GM18499 (cell line): ENCODE data around the gene MTA3.

ENCODE experiments used
- ATAC-seq: cut with Tn5 transposase; IDR thresholded peaks from one replicate; pipeline ENCODE4 v1.9.1; 2021; ENCODE audit warnings: moderate number of reproducible peaks; ENCODE audit not compliant: insufficient read depth, unreplicated experiment

Gene MTA3

GRCh38 chr2:42794271-42795046 is 226.0 kb downstream of the MTA3 start:
- ATAC-seq, result no peak

GRCh38 chr2:42795275-42795674 is 226.8 kb downstream of the MTA3 start:
- ATAC-seq, result no peak

- ATAC-seq, result no peak
These were observed 227.4 kb downstream of the MTA3 start for GRCh38 chr2:42795841-42796301.

GRCh38 chr2:42796427-42797248 is 228.2 kb downstream of the MTA3 start:
- peak; percentile 37 for ATAC-seq

- ATAC-seq, result no peak
These were observed 228.8 kb downstream of the MTA3 start for GRCh38 chr2:42797281-42797680.

- ATAC-seq, result no peak
These were observed 231.4 kb downstream of the MTA3 start for GRCh38 chr2:42799881-42800280.

- ATAC-seq, result no peak
These were observed 232.1 kb downstream of the MTA3 start for GRCh38 chr2:42800461-42800962.

- no peak for ATAC-seq
These were observed 232.5 kb downstream of the MTA3 start for GRCh38 chr2:42800981-42801380.

- ATAC-seq, result no peak
These were observed 232.9 kb downstream of the MTA3 start for GRCh38 chr2:42801381-42801780.

GRCh38 chr2:42802150-42802549 is 233.7 kb downstream of the MTA3 start:
- no peak for ATAC-seq

- no peak for ATAC-seq
These were observed 235.9 kb downstream of the MTA3 start for GRCh38 chr2:42804338-42804737.

GRCh38 chr2:42804891-42805290 is 236.5 kb downstream of the MTA3 start:
- ATAC-seq, result no peak
